22Rv1 (cell line): ENCODE results near the gene LAMTOR2.

ENCODE experiments used
- H3K27ac ChIP-seq: fragments of 450-650 bp; 2 replicates; pipeline ENCODE4 v1.5.1; 2017
- ZFX ChIP-seq: fragments of 450-650 bp; IDR thresholded peaks from 2 replicates; pipeline ENCODE4 v1.6.1; 2017; ENCODE audit warnings: antibody characterized with exemption, borderline replicate concordance
- TF ChIP-seq, protein P1 (sequence below): fragments of 450-650 bp; IDR thresholded peaks from 2 replicates; pipeline ENCODE4 v1.5.1; 2017; ENCODE audit warnings: mild to moderate bottlenecking

LAMTOR2 gene

DNA sequence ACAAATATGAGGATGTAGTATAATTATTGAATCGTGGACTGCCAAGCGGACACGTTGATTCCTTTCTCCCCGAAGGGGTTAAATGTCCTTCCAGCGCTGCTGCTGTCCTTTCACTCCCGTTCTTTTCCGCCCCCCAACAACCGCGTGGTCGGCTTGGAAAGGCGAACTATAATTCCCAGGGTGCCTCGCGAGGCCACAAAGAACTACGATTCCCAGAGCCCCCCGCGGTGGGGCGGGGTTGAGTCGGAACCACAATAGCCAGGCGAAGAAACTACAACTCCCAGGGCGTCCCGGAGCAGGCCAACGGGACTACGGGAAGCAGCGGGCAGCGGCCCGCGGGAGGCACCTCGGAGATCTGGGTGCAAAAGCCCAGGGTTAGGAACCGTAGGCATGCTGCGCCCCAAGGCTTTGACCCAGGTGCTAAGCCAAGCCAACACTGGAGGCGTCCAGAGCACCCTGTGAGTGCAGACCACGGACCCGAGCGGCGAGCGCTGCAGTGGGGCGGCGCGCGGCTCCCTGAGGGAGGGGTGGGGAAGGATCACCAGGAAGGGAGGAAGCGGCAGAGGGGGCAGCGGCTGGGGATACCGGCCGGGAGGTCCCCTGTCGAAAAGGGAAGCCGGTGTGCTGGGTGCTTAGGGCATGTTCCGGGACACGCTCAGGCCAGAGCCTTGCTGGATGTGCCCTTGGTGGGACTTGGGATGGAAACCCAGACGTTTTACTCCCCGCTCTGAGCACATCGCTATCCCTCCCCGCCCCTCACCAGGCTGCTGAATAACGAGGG lies at the start of gene LAMTOR2:
TSS of gene LAMTOR2 (plus strand) at position 283 of the 781 bp plus-strand sequence. CDS start at position 391, 108 bp downstream.
- peak within 1 kb of the TSS; percentile 100 for H3K27ac ChIP-seq
- TF ChIP-seq ZFX = no peak
- TF ChIP-seq, protein P1, sequence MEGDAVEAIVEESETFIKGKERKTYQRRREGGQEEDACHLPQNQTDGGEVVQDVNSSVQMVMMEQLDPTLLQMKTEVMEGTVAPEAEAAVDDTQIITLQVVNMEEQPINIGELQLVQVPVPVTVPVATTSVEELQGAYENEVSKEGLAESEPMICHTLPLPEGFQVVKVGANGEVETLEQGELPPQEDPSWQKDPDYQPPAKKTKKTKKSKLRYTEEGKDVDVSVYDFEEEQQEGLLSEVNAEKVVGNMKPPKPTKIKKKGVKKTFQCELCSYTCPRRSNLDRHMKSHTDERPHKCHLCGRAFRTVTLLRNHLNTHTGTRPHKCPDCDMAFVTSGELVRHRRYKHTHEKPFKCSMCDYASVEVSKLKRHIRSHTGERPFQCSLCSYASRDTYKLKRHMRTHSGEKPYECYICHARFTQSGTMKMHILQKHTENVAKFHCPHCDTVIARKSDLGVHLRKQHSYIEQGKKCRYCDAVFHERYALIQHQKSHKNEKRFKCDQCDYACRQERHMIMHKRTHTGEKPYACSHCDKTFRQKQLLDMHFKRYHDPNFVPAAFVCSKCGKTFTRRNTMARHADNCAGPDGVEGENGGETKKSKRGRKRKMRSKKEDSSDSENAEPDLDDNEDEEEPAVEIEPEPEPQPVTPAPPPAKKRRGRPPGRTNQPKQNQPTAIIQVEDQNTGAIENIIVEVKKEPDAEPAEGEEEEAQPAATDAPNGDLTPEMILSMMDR = no peak

DNA sequence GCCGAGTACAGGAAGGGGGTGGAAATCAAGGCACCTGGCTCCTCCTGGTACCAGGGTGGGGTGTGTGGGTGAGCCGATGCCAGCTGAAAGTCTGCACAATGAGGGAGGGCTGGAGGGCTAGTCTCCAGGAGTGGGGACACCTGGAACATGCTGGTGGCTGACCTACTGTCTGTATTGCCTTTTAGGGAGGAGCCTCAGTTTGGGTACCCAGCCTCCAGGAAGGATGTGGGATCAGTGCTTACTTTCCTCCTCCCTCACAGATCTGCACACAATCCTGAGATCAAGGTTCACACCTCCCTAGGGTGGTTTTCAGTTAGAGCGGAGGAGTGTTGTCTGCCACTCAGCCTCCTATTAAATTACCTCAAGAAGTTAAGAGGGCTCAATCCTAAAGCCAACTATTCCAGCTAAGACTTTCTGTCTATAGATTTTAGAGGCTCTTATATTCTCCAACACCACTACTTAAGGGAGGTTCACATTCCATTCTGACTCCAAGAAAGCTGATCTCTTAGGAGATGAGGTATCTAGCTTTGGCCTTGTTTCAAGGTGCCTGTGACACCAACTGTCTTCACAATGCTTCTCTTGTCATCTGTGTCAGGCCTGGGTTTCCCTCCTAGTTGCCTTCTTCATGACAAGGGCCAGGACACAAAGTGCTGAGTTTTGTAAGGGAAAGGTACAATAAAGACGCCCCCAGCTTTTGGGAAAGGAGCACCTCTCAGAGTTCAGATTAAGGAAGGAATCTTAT lies 49.6 kb upstream of the LAMTOR2 start:
- no peak for TF ChIP-seq ZFX
- TF ChIP-seq, protein P1 = no peak
- H3K27ac ChIP-seq = no peak overlapping the region

- peak overlapping the region; percentile 42 for H3K27ac ChIP-seq
- no peak for TF ChIP-seq ZFX
- TF ChIP-seq, protein P1 = no peak
Measured at GRCh38 chr1:156006666-156007376, 47.8 kb upstream of the LAMTOR2 start.

GRCh38 chr1:156009404-156009803 lies 45.2 kb upstream of the LAMTOR2 start:
- TF ChIP-seq, protein P1 = no peak
- TF ChIP-seq ZFX = no peak
- H3K27ac ChIP-seq = 0 out of 2 replicates have a peak overlapping the region, but pooled peaks have one; percentile 15

GRCh38 chr1:156012051-156012817 lies 42.3 kb upstream of the LAMTOR2 start:
- no peak for TF ChIP-seq ZFX
- TF ChIP-seq, protein P1 = no peak
- no peak overlapping the region for H3K27ac ChIP-seq

- no peak overlapping the region for H3K27ac ChIP-seq
- no peak for TF ChIP-seq ZFX
- TF ChIP-seq, protein P1 = no peak
Measured at GRCh38 chr1:156014829-156015228, 39.8 kb upstream of the LAMTOR2 start.
